NCI-H1105 treated with DMSO at 0.1 percent for 48 hours (cell line): ENCODE results near the gene PTGR3.
A peak's percentile ranks its signal among the peaks of the same experiment; 100 is the strongest.

Experiments used
- DNase-seq: peaks from one replicate; lab custom pipeline; 2025; lab: John Stamatoyannopoulos, UW

PTGR3 gene

DNA sequence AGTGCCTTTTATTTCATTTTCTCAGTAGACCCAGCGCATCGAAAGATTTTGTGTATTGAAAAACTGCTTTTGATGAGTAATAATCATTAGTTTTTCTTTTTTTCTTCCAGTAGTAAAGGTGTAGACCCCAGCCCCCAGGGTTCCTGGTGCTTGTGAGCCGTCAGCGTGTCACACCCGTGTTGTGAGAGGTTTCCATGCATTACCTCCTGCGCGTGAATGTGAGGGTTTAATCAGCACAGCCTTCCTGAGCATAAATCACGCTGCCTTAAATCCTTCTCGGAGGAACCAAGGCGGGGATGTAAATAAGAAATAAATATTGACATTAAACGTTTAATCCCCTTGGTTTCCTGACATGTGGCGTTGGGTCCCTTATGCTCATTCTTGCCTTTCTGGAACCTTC lies 26.0 kb upstream of the PTGR3 start:
- DNase-seq = no peak

DNA sequence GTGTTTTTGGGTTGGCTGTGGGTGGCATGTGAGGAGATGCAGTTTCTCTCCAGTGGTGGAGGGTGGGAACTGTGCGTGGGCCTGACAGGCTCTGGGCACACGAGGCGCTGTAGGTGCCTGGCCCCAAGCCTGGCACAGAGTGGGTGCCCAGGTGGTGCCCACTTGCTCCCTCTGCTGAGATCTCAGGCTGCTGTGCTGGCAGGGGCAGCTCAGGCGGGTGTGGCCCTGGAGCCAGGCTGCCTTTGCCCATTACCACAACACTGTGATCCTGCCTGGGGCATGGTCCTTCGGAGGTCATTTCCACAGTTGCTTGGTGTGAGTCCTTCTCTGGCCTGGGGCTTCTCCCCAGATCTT lies 22.1 kb upstream of the PTGR3 start:
- no peak for DNase-seq

DNA sequence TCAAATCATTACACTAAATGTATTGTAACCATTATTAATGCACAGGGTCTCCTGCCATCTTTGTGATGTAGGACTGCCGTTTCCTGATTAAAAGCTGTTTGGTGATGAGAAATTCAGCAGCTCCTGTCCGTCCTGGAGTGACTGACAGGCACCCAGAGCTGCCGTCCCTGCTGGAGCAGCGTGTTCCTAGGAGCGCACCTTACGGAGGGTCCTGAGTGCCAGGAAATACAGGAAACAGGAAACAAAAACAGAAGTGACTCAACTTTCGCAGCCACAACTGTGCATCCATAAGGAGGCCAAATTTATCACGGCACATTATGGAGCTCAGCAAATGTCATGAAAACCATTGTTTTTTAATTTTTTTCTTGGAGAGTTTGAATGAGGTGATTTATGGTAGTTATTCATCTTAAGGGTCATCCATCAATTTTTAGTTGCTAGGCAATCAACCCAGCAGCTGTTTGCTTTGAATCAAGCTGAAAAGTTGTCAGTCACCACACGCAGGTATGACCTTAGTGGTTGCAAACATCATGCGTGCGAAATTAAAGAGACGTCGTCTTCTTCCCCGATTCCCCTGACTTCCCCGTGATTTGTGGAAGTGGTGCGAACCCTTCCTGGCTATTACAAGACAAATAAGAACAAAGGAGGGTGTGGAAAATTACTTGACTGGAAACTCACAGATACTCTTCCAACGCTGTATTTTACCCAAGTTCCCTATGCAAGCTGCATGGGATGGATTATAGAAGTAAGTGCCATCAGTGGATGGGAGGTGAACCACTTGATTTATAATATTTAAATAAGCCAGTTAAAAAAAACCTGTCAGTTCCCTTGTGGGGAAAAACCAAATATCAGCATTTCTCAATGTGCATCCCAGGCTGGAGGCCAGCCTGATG lies 21.5 kb upstream of the PTGR3 start:
- peak; percentile 9 for DNase-seq

GRCh38 chr18:75229437-75229836 lies 20.5 kb upstream of the PTGR3 start:
- no peak for DNase-seq

DNA sequence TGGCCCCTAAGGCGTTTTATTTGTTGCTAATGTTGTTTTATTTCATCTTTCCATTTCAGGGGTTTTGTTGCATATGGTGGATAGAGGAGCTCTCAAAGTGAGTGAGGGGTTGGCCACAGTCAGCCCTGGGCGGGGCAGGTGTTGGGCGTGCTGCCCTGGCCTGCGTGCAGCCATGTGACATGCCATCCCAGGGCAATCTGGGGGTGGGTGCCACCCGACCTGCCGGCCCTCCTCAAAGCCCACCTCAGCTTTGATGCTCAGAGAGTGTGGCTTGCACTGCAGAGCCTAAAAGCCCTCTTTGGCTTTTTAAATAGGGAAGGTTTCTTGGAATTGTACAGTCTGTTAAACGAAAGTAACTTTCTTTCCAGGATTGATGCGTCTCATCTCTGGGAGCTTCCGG lies 20.0 kb upstream of the PTGR3 start:
- DNase-seq = no peak

GRCh38 chr18:75227535-75228296 lies 18.8 kb upstream of the PTGR3 start:
- no peak for DNase-seq

DNA sequence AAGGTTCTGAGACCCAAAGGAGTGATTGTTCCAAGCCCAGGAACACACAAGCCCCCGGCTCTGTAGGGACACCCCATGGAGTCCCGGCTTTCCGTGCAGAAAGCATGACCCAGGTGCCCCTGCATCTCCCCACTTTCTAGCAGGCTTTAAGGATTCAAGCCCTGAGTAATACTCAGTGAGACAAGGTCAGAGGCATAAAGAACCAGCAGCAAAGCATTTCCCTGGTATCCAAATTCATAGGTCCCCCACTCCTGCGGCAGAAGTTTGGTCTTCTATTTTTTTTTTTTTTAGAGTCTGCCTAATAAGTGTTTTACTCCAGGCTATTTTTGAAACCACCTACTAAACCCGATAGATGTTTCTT lies 18.0 kb upstream of the PTGR3 start:
- no peak for DNase-seq

GRCh38 chr18:75226286-75226955 lies 17.5 kb upstream of the PTGR3 start:
- no peak for DNase-seq

GRCh38 chr18:75223687-75224347 lies 14.9 kb upstream of the PTGR3 start:
- no peak for DNase-seq

- no peak for DNase-seq
Observed at GRCh38 chr18:75222407-75222806, 13.5 kb upstream of the PTGR3 start.

- DNase-seq = no peak
Observed at GRCh38 chr18:75221897-75222296, 13.0 kb upstream of the PTGR3 start.

- no peak for DNase-seq
Observed at GRCh38 chr18:75221397-75221796, 12.5 kb upstream of the PTGR3 start.

DNA sequence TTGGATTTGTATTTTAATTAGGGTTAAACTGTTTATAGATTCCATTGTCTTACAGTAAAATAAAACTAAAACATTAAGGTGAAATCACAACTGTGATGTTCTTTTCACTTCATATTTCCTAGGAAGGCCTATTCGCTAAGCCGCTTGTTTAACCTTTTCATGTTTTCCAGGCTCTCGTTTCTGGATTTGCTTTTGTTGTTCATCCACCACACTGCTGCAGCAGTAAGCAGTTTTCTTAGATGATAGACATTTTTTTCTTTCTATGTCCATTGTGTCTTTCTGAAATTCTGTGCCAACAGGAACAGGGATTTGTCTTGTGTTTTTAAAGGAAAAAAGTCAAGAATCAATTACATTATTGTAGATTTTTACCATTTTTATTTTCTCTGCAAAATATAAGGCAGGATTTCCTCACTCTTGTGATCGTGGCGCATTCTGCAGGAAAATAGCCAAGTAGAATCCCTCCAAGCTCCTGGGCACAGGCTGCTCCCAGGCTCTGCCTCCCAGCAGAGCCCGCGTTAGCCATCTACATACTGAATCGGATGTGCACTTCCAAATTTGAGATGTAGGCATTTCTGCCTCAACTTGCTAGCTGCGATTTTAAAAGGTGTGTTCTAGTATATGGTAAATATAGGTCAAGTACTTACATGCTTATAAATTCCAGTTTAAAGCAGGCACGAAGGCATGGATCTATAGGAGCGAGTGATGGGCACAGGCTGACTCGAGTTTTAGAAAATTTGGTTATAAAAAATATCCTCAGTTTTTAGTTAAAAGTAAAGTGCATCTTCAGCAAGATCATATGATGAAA lies 11.8 kb upstream of the PTGR3 start:
- DNase-seq = no peak

GRCh38 chr18:75219745-75220375 lies 10.9 kb upstream of the PTGR3 start:
- no peak for DNase-seq

DNA sequence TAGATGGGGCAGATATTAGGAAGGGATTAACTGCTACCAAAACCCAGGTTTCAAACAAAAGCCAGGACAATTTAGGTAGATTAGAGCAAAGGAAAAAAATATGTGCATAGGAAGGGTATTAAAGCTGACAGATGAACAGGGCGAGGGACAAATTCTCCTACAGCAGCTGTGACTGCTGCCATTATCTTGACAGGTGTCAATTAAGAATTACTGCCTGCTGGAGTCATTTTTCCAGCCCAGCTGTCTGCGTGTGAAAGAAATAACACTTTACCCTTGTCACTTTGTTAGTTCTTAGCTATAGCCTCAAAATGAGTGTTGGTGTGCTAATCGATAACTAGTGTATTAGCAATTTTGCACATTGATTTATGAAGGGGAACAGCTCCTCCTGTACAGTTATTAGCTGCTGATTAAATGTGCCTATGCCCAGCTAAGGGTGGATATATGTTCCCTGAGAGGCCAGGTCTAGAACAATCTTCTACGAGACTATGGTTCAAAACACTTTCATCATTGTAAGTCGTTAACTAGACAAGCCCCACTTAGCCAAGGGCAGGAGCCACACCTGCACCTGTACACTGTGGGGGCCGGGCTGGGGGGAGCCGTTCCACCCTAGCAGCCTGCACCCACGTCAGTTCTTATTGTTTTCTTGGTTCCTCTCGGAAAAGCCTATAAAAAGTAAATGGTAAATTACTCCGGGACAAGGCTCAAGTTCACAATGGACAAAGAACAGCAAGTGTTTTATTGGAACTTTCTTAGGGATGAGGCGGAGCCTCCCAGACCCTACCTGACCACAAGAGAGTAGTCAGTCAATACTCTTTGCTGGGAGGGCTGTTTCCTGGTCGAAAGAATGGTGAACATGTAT lies 9.4 kb upstream of the PTGR3 start:
- peak; percentile 27 for DNase-seq

- DNase-seq = no peak
Observed at GRCh38 chr18:75216911-75217689, 8.2 kb upstream of the PTGR3 start.

GRCh38 chr18:75216212-75216910 lies 7.4 kb upstream of the PTGR3 start:
- no peak for DNase-seq

DNA sequence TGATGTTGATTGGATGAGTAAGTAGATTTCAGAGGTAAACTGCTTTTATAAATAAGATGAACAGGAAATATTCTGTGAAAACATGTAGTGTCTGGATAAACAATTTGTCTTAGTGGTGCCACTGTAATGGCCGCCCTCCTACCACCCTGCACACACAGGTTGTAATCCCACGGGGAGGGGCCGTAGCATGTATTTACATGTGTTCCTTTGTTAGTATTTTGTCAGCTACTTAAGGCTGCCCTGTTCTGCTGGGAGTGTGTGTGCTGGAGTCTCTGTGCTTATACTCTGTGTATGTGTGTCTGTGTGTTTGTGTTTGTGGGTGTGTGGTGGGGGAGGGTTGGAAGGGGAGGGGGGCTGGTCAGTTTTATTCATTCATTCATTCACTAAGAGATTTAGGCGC lies 6.7 kb upstream of the PTGR3 start:
- no peak for DNase-seq
